Psoas muscle (tissue), 8 donors: ENCODE data around the gene CCDC192. TPM values are rescaled to one million over a fixed set of nuclear protein-coding genes. Genes with fewer than 3 reads are reported as not detected.

Experiments
- ATAC-seq, 4 donors: fragments of 200-7000 bp; cut with Tn5 transposase; one replicate each; pipeline ENCODE4 v1.9.1; 2020; ENCODE audit warnings: moderate library complexity in 3 of 4, mild to moderate bottlenecking in 2 of 4
- DNase-seq, 2 donors: peaks; one replicate each; pipeline ENCODE4 v3.0.0-alpha.2; 2020
- H3K27ac ChIP-seq: fragments of 200-600 bp; one replicate; pipeline ENCODE4 v1.8.0; 2022
- H3K27me3 ChIP-seq, 3 donors: fragments of 200-600 bp in 1 of 3; one replicate each; pipeline versions ENCODE4 v1.6.1 to v1.8.0; 2013 to 2022; ENCODE audit warnings: low read length in 2 of 3, mild to moderate bottlenecking in 2 of 3, moderate library complexity in 1 of 3; ENCODE audit not compliant: insufficient read depth in 3 of 3
- H3K36me3 ChIP-seq, 2 donors: fragments of 200-600 bp in 1 of 2; one replicate each; pipeline versions ENCODE4 v1.6.1 to v1.8.0; 2013 to 2022; ENCODE audit warnings: low read depth in 1 of 2, mild to moderate bottlenecking in 1 of 2, moderate library complexity in 1 of 2; ENCODE audit not compliant: insufficient read depth in 1 of 2
- H3K4me1 ChIP-seq: fragments of 200-600 bp; one replicate; pipeline ENCODE4 v1.8.0; 2022
- H3K4me3 ChIP-seq: fragments of 200-600 bp; one replicate; pipeline ENCODE4 v1.8.0; 2022; ENCODE audit warnings: mild to moderate bottlenecking
- H3K9me3 ChIP-seq: fragments of 200-600 bp; one replicate; pipeline ENCODE4 v1.8.0; 2022
- WGBS, 3 donors: extraction: QIAGEN DNeasy Blood & Tissue Kit; methylation state at CpG; one replicate each; pipeline versions ENCODE4 v1.1.6 to v1.1.7; 2013; 5-methylcytosine and 5-hydroxymethylcytosine counted together
- intact Hi-C, 2 donors: fragments of 100-400 bp; cut with DNase I; formaldehyde crosslinking; loops; one replicate each; pipeline versions ENCODE4 v1.11.0 to v1.14.2; 2022
- polyA plus RNA-seq, 3 donors: library from polyadenylated mRNA; stranded (reverse); fragments of 200-250 nt; gene quantifications; one replicate each; pipeline ENCODE4 v1.2.3, GENCODE V29; 2013
- total RNA-seq, 4 donors: library from RNA; stranded (reverse); fragmentation: NEBNext Ultra II Directional in 2 of 4; extraction: Animal tissue kit (Norgen Biotek cat#: 25700) in 2 of 4; gene quantifications; one replicate each; pipeline versions ENCODE4 v1.2.1 to v1.2.4, GENCODE V29; 2021 to 2023
- TF ChIP-seq, protein P1 (sequence below): fragments of 200-600 bp; IDR thresholded peaks from one replicate; pipeline ENCODE4 v1.8.0; 2022; ENCODE audit warnings: antibody characterized with exemption
- donor health status: healthy with polysubstance abuse.
- donor health status: DM: no; HTN: no; CAD: no; lungs with moderate emphysema.
- donor health status: Bipolar disorder and iron deficiency.
- donor health status: healthy.
- donor health status: DM: yes; HTN: yes; CAD: no.
- donor health status: DM: no; HTN: no; CAD: no.
- donor health status: DM: no; HTN: no; CAD: no.
- donor health status: DM: yes; HTN: yes; CAD: no.

CCDC192 gene
- total and polyA plus RNA-seq, 7 donors, result 0.12 to 1.2 (median 0.19) TPM; not detected in 4

GRCh38 chr5:127928053-127928452, 224.9 kb downstream of the CCDC192 start:
- H3K9me3 ChIP-seq, result no peaks in the 10 kb centered on the region
- H3K4me1 ChIP-seq, result no peaks in the 10 kb centered on the region
- TF ChIP-seq, protein P1, sequence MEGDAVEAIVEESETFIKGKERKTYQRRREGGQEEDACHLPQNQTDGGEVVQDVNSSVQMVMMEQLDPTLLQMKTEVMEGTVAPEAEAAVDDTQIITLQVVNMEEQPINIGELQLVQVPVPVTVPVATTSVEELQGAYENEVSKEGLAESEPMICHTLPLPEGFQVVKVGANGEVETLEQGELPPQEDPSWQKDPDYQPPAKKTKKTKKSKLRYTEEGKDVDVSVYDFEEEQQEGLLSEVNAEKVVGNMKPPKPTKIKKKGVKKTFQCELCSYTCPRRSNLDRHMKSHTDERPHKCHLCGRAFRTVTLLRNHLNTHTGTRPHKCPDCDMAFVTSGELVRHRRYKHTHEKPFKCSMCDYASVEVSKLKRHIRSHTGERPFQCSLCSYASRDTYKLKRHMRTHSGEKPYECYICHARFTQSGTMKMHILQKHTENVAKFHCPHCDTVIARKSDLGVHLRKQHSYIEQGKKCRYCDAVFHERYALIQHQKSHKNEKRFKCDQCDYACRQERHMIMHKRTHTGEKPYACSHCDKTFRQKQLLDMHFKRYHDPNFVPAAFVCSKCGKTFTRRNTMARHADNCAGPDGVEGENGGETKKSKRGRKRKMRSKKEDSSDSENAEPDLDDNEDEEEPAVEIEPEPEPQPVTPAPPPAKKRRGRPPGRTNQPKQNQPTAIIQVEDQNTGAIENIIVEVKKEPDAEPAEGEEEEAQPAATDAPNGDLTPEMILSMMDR, result no peak
- no peaks in the 10 kb centered on the region for H3K27me3 ChIP-seq
- ATAC-seq (no peak), DNase-seq (no peak)
- 97 to 99% (median 99%) methylated on average over 4 of the region's 4 CpGs for WGBS, 3 donors
- intact Hi-C loops, result no loop called here
- H3K36me3 ChIP-seq, result no peaks in the 10 kb centered on the region
- no peak overlapping the region for H3K27ac ChIP-seq
- no peak overlapping the region for H3K4me3 ChIP-seq

- H3K27me3 ChIP-seq, result no peaks in the 10 kb centered on the region
- DNase-seq (no peak), ATAC-seq (no peak)
- TF ChIP-seq, protein P1, result no peak
- no peaks in the 10 kb centered on the region for H3K4me1 ChIP-seq
- no peak overlapping the region for H3K27ac ChIP-seq
- intact Hi-C loops, result no loop called here
- no peaks in the 10 kb centered on the region for H3K36me3 ChIP-seq
- H3K4me3 ChIP-seq, result no peak overlapping the region
- H3K9me3 ChIP-seq, result no peaks in the 10 kb centered on the region
Observed at GRCh38 chr5:127930311-127930710, 227.1 kb downstream of the CCDC192 start.

GRCh38 chr5:127931396-127931795, 228.2 kb downstream of the CCDC192 start:
- intact Hi-C loops, result no loop called here
- TF ChIP-seq, protein P1, result no peak
- DNase-seq, result no peak
- no peak for ATAC-seq
- Histone ChIP-seq H3K36me3 (no peaks in the 10 kb centered on the region), H3K27ac (no peak overlapping the region), H3K4me3 (no peak overlapping the region), H3K4me1 (no peaks in the 10 kb centered on the region), H3K9me3 (no peaks in the 10 kb centered on the region), H3K27me3 (no peaks in the 10 kb centered on the region)
- 90 to 96% (median 90%) methylated on average over 1 of the region's 1 CpG for WGBS, 3 donors

- no peak overlapping the region for H3K27ac ChIP-seq
- WGBS, 3 donors, result 71 to 84% (median 75%) methylated on average over 5 of the region's 5 CpGs
- no peaks in the 10 kb centered on the region for H3K27me3 ChIP-seq
- no peak for DNase-seq
- H3K4me3 ChIP-seq, result no peak overlapping the region
- intact Hi-C loops, result no loop called here
- no peaks in the 10 kb centered on the region for H3K4me1 ChIP-seq
- ATAC-seq, result no peak
- H3K36me3 ChIP-seq, result no peaks in the 10 kb centered on the region
- H3K9me3 ChIP-seq, result no peaks in the 10 kb centered on the region
- TF ChIP-seq, protein P1, result no peak
Observed at GRCh38 chr5:127933348-127933747, 230.2 kb downstream of the CCDC192 start.

DNA sequence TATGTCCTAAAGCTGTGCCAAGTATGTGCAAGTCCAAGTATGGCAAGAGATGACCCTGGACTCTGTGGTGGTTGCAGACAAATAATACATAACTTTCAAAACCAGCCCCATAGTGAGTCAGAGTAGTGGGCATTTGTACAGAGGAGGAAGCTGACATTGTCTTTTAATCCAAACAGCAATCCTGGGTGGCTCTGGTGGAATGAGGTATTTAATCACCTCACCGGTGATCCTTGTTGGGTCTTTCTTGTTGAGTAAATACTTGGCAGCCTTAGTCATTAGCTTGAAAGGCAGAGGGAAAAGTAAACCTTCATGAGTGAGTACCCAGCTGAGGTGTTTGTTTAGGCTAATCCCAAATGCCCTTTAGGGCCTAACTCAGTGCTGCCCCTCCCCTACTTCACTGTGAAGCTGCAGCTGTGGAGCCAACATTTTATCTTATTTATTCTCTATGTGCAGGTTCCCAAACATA, 231.6 kb downstream of the CCDC192 start:
- intact Hi-C loops, result no loop called here
- 63 to 75% (median 67%) methylated on average over 1 of the region's 1 CpG for WGBS, 3 donors
- no peak for ATAC-seq

More for the DNA sequence above, 231.6 kb downstream of the CCDC192 start:
- H3K9me3 ChIP-seq, result no peaks in the 10 kb centered on the region
- H3K36me3 ChIP-seq, result no peaks in the 10 kb centered on the region
- no peak overlapping the region for H3K27ac ChIP-seq
- TF ChIP-seq, protein P1, result no peak
- no peak for DNase-seq
- H3K27me3 ChIP-seq, result no peaks in the 10 kb centered on the region
- H3K4me3 ChIP-seq, result no peak overlapping the region
- H3K4me1 ChIP-seq, result no peaks in the 10 kb centered on the region
